Lung (tissue), 12 donors: ENCODE results near the gene ADGRA1. TPM values are rescaled to one million over a fixed set of nuclear protein-coding genes. Genes with fewer than 3 reads are reported as not detected.

Source experiments
- ATAC-seq: fragments of 200-7000 bp; cut with Tn5 transposase; one replicate; pipeline ENCODE4 v1.9.1; 2020; ENCODE audit warnings: moderate number of reproducible peaks; ENCODE audit not compliant: insufficient read depth, low FRiP score
- DNase-seq, 3 donors: peaks; one replicate each; pipeline ENCODE4 v3.0.0-alpha.2; 2013 to 2017
- H3K27ac ChIP-seq, 2 donors: one replicate each; pipeline ENCODE4 v1.5.1; 2013; ENCODE audit warnings: mild to moderate bottlenecking in 2 of 2, moderate library complexity in 2 of 2, control low read depth in 1 of 2, inconsistent platforms in 1 of 2, low read depth in 1 of 2, low read length in 1 of 2
- H3K27me3 ChIP-seq, 3 donors: one replicate each; pipeline ENCODE4 v1.5.1; 2013; ENCODE audit warnings: low read length in 2 of 3; ENCODE audit not compliant: control insufficient read depth in 3 of 3, insufficient read depth in 3 of 3
- H3K36me3 ChIP-seq, 4 donors: one replicate each; pipeline ENCODE4 v1.5.1; 2013; ENCODE audit warnings: low read length in 4 of 4, mild to moderate bottlenecking in 1 of 4, moderate library complexity in 1 of 4; ENCODE audit not compliant: control insufficient read depth in 4 of 4, insufficient read depth in 4 of 4
- H3K4me1 ChIP-seq, 5 donors: one replicate each; pipeline ENCODE4 v1.5.1; 2013; ENCODE audit warnings: low read length in 5 of 5, mild to moderate bottlenecking in 2 of 5, moderate library complexity in 1 of 5; ENCODE audit not compliant: control insufficient read depth in 5 of 5, insufficient read depth in 5 of 5
- H3K4me3 ChIP-seq: one replicate; pipeline ENCODE4 v1.5.1; 2013; ENCODE audit warnings: mild to moderate bottlenecking, control low read depth, moderate library complexity
- H3K9ac ChIP-seq, 2 donors: one replicate each; pipeline ENCODE4 v1.5.1; 2013; ENCODE audit warnings: low read length in 2 of 2, control low read depth in 1 of 2; ENCODE audit not compliant: insufficient read depth in 1 of 2
- H3K9me3 ChIP-seq, 4 donors: one replicate each; pipeline ENCODE4 v1.5.1; 2013; ENCODE audit warnings: low read length in 3 of 4, mild to moderate bottlenecking in 1 of 4, moderate library complexity in 1 of 4; ENCODE audit not compliant: control insufficient read depth in 4 of 4, insufficient read depth in 3 of 4
- CTCF ChIP-seq: IDR thresholded peaks from 2 replicates; pipeline ENCODE4 v1.5.1; 2012; ENCODE audit warnings: mild to moderate bottlenecking; ENCODE audit errors: control extremely low read depth, extremely low read depth
- WGBS, 2 donors: extraction: QIAGEN DNeasy Blood & Tissue Kit; methylation state at CpG; one replicate each; pipeline ENCODE4 v1.1.7; 2013; 5-methylcytosine and 5-hydroxymethylcytosine counted together
- polyA plus RNA-seq, 2 donors: library from polyadenylated mRNA; stranded (reverse); fragments of 200-250 nt; gene quantifications; one replicate each; pipeline ENCODE4 v1.2.1, GENCODE V29; 2013
- total RNA-seq, 2 donors: library from RNA; depleted of rRNA in 1 of 2; stranded (reverse); fragments of >200 nt in 1 of 2; gene quantifications; one replicate each; pipeline ENCODE4 v1.2.1, GENCODE V29; 2014 to 2021
- donor health status: control.
- donor health status: control.
- donor health status: Bipolar disorder and iron deficiency.
- donor health status: healthy.
- donor health status: DM: yes; HTN: yes; CAD: no.

ADGRA1 gene
- total and polyA plus RNA-seq, 4 donors: 0.05 to 1.3 (median 0.20) TPM

GRCh38 chr10:133045556-133046389 lies 42.0 kb upstream of the ADGRA1 start:
- no peak for TF ChIP-seq CTCF
- H3K9me3 ChIP-seq: peaks cover 0 to 6% (median 0%) of the 10 kb centered on the region in 4 donors
- H3K4me1 ChIP-seq: no peaks in the 10 kb centered on the region
- DNase-seq (no peak), ATAC-seq (no peak)
- no peak overlapping the region for H3K27ac ChIP-seq
- H3K27me3 ChIP-seq: peaks cover 6 to 30% (median 8%) of the 10 kb centered on the region in 3 donors
- H3K9ac ChIP-seq: no peak overlapping the region
- WGBS, 2 donors: 73 to 85% methylated on average over 26 of the region's 26 CpGs
- no peaks in the 10 kb centered on the region for H3K36me3 ChIP-seq
- no peak overlapping the region for H3K4me3 ChIP-seq

- H3K4me3 ChIP-seq: no peak overlapping the region
- H3K27ac ChIP-seq: no peak overlapping the region
- peaks cover 6 to 27% (median 8%) of the 10 kb centered on the region in 3 donors for H3K27me3 ChIP-seq
- TF ChIP-seq CTCF: no peak
- no peak overlapping the region for H3K9ac ChIP-seq
- 67 to 84% methylated on average over 14 of the region's 14 CpGs for WGBS, 2 donors
- no peaks in the 10 kb centered on the region for H3K36me3 ChIP-seq
- ATAC-seq (no peak), DNase-seq (no peak)
- H3K4me1 ChIP-seq: no peaks in the 10 kb centered on the region
- H3K9me3 ChIP-seq: peaks cover 0 to 6% (median 0%) of the 10 kb centered on the region in 4 donors
Observed at GRCh38 chr10:133046390-133046765, 41.3 kb upstream of the ADGRA1 start.

- no peak for ATAC-seq
- Histone ChIP-seq H3K9me3 (peaks cover 0 to 7% (median 0%) of the 10 kb centered on the region in 4 donors), H3K4me1 (no peaks in the 10 kb centered on the region), H3K27ac (no peak overlapping the region), H3K27me3 (peaks cover 6 to 21% (median 8%) of the 10 kb centered on the region in 3 donors), H3K9ac (no peak overlapping the region), H3K36me3 (no peaks in the 10 kb centered on the region), H3K4me3 (no peak overlapping the region)
- DNase-seq: no peak
- 78 to 87% methylated on average over 42 of the region's 42 CpGs for WGBS, 2 donors
- no peak for TF ChIP-seq CTCF
Observed at GRCh38 chr10:133047526-133048123, 40.1 kb upstream of the ADGRA1 start.
